ENCODE measurements around the gene PRKG2. TPM values are rescaled to one million over a fixed set of nuclear protein-coding genes. Genes with fewer than 3 reads are reported as not detected.

The PRKG2 gene
- total and polyA plus RNA-seq, 2 donors (not counting 3 experiments of a cell fraction or from before 2014, with no cell fraction given) = not detected

DNA sequence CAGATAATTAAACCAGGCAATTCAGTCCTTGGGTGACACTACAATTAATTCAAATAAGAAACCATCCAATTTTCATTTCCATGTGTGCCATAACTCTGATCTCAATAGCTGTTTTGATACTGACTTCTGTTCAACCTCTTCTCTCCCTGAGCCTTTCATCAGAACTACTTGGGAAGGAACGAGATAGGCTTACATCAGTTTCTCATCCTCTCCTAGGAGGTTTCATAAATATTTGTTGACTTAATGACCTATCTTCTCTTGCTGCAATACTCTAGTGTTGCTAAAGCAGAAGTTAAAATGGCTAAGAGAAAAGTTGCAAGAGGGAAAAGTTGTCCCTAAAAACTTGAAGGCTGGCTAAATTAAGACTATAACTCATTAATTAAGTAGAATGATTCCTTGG lies 41.8 kb downstream of the PRKG2 start:
- FAIRE-seq (no peak), DNase-seq (ENCODE audit: low read depth, low spot score) (no peak)
- ChIA-PET POLR2A (no interaction called here), CTCF (no interaction called here)
- H3K4me1 ChIP-seq (ENCODE audit: control insufficient read depth, extremely low read depth, insufficient read depth, low read length) = no peaks in the 10 kb centered on the region
- no peak overlapping the region for H3K9ac ChIP-seq (replicated peaks; ENCODE audit: extremely low read depth, insufficient read depth, low read length)
- H3K36me3 ChIP-seq (ENCODE audit: control insufficient read depth in 2 of 2, extremely low read depth in 1 of 2, insufficient read depth in 2 of 2, low read length in 2 of 2) = no peaks in the 10 kb centered on the region
- H3K27ac ChIP-seq (ENCODE audit: insufficient read depth, low read depth, low read length) = no peak overlapping the region
- no peaks in the 10 kb centered on the region for H3K27me3 ChIP-seq (ENCODE audit: control insufficient read depth in 2 of 2, insufficient read depth in 2 of 2, low read length in 2 of 2)
- dilution Hi-C loops (cut with MboI; ENCODE audit: extremely low pct_ligation_motif_present, low sequenced_read_pairs) = no loop called here
- intact Hi-C loops (cut with micrococcal nuclease) = no loop called here
- BruUV-seq (replicated peaks) = no TSS peak
- TF ChIP-seq EZH2 (IDR thresholded peaks at IDR 0.05; ENCODE audit: borderline replicate concordance, low read depth, low read length, severe bottlenecking) = no peak
- TF ChIP-seq MYC (IDR thresholded peaks at IDR 0.05; ENCODE audit: low read depth, low read length) = no peak
- TF ChIP-seq JUN (IDR thresholded peaks at IDR 0.05; ENCODE audit: borderline replicate concordance, insufficient read depth, insufficient read length, low read depth) = no peak
- TF ChIP-seq POLR2AphosphoS5 (IDR thresholded peaks at IDR 0.05; ENCODE audit: insufficient read depth, low read depth, low read length) = no peak
- TF ChIP-seq, protein P1, sequence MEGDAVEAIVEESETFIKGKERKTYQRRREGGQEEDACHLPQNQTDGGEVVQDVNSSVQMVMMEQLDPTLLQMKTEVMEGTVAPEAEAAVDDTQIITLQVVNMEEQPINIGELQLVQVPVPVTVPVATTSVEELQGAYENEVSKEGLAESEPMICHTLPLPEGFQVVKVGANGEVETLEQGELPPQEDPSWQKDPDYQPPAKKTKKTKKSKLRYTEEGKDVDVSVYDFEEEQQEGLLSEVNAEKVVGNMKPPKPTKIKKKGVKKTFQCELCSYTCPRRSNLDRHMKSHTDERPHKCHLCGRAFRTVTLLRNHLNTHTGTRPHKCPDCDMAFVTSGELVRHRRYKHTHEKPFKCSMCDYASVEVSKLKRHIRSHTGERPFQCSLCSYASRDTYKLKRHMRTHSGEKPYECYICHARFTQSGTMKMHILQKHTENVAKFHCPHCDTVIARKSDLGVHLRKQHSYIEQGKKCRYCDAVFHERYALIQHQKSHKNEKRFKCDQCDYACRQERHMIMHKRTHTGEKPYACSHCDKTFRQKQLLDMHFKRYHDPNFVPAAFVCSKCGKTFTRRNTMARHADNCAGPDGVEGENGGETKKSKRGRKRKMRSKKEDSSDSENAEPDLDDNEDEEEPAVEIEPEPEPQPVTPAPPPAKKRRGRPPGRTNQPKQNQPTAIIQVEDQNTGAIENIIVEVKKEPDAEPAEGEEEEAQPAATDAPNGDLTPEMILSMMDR (IDR thresholded peaks at IDR 0.05; ENCODE audit: extremely low read depth in 1 of 2, insufficient read depth in 1 of 2, low read depth in 1 of 2, low read length in 2 of 2) = no peak
- no peak for TF ChIP-seq POLR2A (IDR thresholded peaks at IDR 0.05; ENCODE audit: low read depth, low read length)
- TF ChIP-seq FOS (IDR thresholded peaks at IDR 0.05; ENCODE audit: borderline replicate concordance, insufficient read depth, low read length) = no peak
- no peak for TF ChIP-seq GATA2 (IDR thresholded peaks at IDR 0.05; ENCODE audit: insufficient read depth, insufficient read length, low read depth, low read length)
- TF ChIP-seq, protein P2, sequence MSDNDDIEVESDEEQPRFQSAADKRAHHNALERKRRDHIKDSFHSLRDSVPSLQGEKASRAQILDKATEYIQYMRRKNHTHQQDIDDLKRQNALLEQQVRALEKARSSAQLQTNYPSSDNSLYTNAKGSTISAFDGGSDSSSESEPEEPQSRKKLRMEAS (IDR thresholded peaks at IDR 0.05; ENCODE audit: insufficient read depth, insufficient read length) = no peak
- H3K4me2 ChIP-seq (ENCODE audit: insufficient read depth, low read length) = no peak overlapping the region
- H3K4me3 ChIP-seq (replicated peaks in 1 of 3; ENCODE audit: insufficient read depth in 1 of 3, low read depth in 1 of 3, low read length in 3 of 3) = no peak overlapping the region
- H4K20me1 ChIP-seq (replicated peaks; ENCODE audit: control insufficient read depth, extremely low read depth, insufficient read depth, low read length) = no peaks in the 10 kb centered on the region
- no peaks in the 10 kb centered on the region for H3K9me3 ChIP-seq (replicated peaks; ENCODE audit: control insufficient read depth, insufficient read depth, low read length)
- H3K9me1 ChIP-seq (replicated peaks; ENCODE audit: control insufficient read depth, extremely low read depth, insufficient read depth, low read length) = no peaks in the 10 kb centered on the region
- H3K79me2 ChIP-seq (ENCODE audit: control insufficient read depth, insufficient read depth, low read length) = no peaks in the 10 kb centered on the region
- H2AFZ ChIP-seq (ENCODE audit: low read depth, low read length) = no peak overlapping the region

All from endothelial cell of umbilical vein (primary cell).